Stimulated activated naive CD8-positive, alpha-beta T cell treated with anti-CD3 and anti-CD28 coated beads, Interleukin-15, Interleukin-2, amounts not matched to agents 100 ng/mL and 50 ng/mL, for 24 hours (primary cell): ENCODE measurements around the gene OLFML3.
A peak's percentile ranks its signal among the peaks of the same experiment; 100 is the strongest.

Experiments used
- H3K27ac Mint-ChIP-seq: one replicate; pipeline ENCODE4 v1.8.0; 2021; ENCODE audit warnings: mild to moderate bottlenecking, mixed read lengths
- H3K27me3 Mint-ChIP-seq: one replicate; pipeline ENCODE4 v1.8.0; 2021; ENCODE audit warnings: mixed read lengths
- H3K36me3 Mint-ChIP-seq: one replicate; pipeline ENCODE4 v1.8.0; 2021; ENCODE audit warnings: low read depth, mixed read lengths
- H3K4me1 Mint-ChIP-seq: one replicate; pipeline ENCODE4 v1.8.0; 2021; ENCODE audit warnings: low read depth, mixed read lengths
- H3K4me3 Mint-ChIP-seq: one replicate; pipeline ENCODE4 v1.8.0; 2021; ENCODE audit warnings: mild to moderate bottlenecking, mixed read lengths
- H3K9me3 Mint-ChIP-seq: one replicate; pipeline ENCODE4 v1.8.0; 2021; ENCODE audit warnings: mixed read lengths

Gene OLFML3, protein sequence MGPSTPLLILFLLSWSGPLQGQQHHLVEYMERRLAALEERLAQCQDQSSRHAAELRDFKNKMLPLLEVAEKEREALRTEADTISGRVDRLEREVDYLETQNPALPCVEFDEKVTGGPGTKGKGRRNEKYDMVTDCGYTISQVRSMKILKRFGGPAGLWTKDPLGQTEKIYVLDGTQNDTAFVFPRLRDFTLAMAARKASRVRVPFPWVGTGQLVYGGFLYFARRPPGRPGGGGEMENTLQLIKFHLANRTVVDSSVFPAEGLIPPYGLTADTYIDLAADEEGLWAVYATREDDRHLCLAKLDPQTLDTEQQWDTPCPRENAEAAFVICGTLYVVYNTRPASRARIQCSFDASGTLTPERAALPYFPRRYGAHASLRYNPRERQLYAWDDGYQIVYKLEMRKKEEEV

DNA sequence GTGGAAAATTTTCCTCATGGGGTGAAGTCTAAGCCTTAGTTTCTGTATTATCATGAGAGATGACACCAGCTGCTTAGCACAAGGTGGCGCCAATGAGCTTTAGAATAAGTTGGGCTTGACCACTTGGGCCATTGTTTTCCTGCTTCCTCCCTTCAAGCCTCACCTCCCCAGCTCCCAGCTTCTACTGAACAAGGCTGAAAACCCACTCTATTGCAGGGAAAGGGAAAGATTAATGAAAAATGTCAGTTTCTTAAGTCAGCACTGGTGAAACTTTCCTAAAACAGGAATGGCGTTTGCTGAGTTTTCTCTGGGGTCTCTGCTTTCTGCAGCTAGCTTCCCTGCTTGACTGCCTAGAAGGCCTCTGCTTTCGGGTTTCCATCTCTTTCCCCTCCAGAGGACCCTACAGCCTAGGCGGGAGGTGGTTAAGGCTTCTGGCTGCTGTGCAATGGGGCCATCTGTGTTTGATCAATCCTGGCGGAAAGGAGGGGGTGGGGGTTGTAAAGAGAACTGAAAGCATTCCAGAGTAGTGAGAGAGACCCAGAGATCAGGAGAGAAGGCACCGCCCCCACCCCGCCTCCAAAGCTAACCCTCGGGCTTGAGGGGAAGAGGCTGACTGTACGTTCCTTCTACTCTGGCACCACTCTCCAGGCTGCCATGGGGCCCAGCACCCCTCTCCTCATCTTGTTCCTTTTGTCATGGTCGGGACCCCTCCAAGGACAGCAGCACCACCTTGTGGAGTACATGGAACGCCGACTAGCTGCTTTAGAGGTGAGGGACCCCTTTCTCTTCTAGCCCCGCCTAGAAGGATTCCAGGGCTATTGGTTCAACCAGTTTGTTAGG lies at the start of gene OLFML3:
TSS of gene OLFML3 (plus strand) at position 612 of the 840 bp plus-strand sequence. CDS start at position 655, 43 bp downstream.
- Mint-ChIP-seq H3K27me3 (no peaks in the 10 kb centered on the region), H3K9me3 (no peaks in the 10 kb centered on the region), H3K27ac (no peak within 1 kb of the TSS), H3K36me3 (peaks cover 19% of the 10 kb centered on the region), H3K4me3 (no peak within 1 kb of the TSS), H3K4me1 (peaks cover 46% of the 10 kb centered on the region)

DNA sequence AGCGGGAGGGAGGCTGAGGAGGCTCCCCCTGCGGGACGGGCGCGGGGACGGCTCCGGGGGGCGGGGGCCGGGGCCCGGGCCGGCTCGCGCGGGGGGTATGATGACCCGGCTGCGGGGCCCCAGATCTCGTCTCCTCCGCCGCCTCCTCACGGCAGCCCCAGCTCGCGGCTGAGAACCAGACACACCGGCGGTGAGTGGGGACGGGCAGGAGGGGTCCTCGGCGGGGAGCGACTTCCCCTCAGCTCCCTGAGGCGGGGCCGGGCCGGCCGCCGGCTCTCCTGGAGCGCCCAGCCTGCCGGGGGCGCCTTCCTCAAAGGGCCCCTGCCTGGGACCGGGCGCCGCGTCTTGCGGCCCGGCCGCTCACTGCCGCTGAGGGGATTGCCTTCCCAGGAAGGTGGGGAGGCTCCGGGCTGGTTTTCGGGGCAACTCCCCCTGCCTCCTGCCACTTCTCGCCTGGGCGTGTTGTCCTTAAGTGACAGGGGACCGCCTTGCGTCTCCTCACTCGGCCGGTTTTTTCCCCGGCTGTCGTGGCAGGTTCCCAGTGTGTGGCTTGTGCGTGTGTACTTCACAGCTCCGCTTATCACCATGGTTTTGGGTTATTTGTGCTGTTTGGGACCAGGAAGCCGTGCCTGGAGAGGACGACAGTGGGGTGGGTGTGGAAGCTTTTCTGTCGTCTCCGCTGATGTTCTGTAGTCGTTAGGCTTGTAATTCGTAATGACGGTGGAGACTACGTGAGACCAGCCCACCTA lies 49.4 kb upstream of the OLFML3 start:
- H3K27ac Mint-ChIP-seq = peak overlapping the region; percentile 99
- peak overlapping the region; percentile 98 for H3K4me3 Mint-ChIP-seq
- no peaks in the 10 kb centered on the region for H3K27me3 Mint-ChIP-seq
- peaks cover 19% of the 10 kb centered on the region for H3K36me3 Mint-ChIP-seq
- peaks cover 64% of the 10 kb centered on the region for H3K4me1 Mint-ChIP-seq
- H3K9me3 Mint-ChIP-seq = no peaks in the 10 kb centered on the region

DNA sequence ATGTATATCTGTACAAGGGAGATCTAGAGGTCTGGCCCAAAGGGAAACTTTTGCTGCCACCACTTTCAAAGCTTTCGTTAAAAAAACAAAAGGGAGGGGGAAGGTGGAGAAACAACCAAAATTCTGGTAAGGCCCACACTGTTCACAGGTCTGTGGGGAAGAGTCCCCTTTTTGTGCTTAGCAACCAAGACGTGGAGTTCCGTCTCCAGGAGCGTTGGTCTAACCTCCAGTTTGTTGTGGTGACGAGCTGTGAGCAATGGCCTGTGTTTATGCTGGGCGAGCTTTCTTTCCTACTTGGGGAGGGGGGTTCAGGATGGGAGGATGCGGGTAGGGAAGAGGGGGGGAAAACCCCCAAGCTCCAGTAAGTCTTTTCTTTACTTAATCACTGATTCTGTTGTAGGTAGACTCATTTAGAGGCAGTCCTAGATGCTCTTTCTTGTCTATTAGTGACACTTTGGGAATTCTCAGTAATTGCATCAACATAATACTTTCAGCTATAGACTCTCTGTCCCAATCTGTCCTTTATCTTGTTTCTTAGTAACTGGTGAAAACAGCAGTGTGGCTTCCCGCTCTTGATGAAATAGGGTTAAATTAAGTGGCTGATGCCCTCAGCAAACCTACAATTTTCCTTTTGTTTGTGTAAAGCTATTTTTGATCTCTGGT lies 48.6 kb upstream of the OLFML3 start:
- peaks cover 26% of the 10 kb centered on the region for H3K36me3 Mint-ChIP-seq
- H3K27me3 Mint-ChIP-seq = no peaks in the 10 kb centered on the region
- H3K9me3 Mint-ChIP-seq = no peaks in the 10 kb centered on the region
- H3K4me1 Mint-ChIP-seq = peaks cover 71% of the 10 kb centered on the region
- peak overlapping the region; percentile 99 for H3K27ac Mint-ChIP-seq
- H3K4me3 Mint-ChIP-seq = peak overlapping the region; percentile 98

DNA sequence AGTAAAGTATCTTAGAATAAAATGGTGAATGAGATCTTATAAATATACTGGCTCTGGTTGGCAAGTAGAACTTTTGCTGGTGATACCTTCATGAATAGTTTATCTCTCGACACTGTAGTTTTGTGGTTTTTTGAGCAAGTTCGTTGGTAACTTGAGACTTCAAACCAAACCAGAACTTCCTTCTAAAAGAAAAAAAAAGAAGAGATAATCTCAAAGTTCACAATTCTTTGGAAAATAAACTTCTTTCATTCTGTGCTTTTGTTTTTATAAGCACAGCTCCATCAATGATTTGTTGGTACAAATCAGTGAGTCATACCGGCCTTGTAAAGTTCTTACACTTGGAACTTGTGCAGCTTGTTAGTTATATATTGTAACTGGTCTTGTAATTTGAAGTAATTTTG lies 47.8 kb upstream of the OLFML3 start:
- peak overlapping the region; percentile 98 for H3K4me3 Mint-ChIP-seq
- H3K36me3 Mint-ChIP-seq = peaks cover 30% of the 10 kb centered on the region
- peaks cover 79% of the 10 kb centered on the region for H3K4me1 Mint-ChIP-seq
- no peaks in the 10 kb centered on the region for H3K27me3 Mint-ChIP-seq
- H3K9me3 Mint-ChIP-seq = no peaks in the 10 kb centered on the region
- H3K27ac Mint-ChIP-seq = peak overlapping the region; percentile 99

DNA sequence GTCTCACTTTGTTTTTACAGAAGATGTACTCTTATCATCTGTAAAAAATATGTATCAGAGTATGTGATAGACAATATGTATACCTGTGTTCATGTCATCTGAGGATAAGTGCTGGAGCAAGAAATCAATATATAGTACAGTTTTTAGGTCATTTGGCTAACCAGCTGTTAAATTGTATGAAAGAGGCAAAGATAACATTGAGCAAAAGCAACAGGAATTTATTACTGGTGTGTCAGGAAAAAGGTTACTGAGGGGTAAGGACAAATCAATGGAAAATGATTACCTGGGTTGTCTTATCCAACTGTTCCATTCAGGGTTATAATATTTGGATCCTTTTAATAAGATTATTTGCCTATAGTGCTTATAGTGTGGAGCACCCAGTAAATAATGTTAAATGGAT lies 45.3 kb upstream of the OLFML3 start:
- peaks cover 37% of the 10 kb centered on the region for H3K36me3 Mint-ChIP-seq
- peak overlapping the region; percentile 98 for H3K4me3 Mint-ChIP-seq
- no peaks in the 10 kb centered on the region for H3K27me3 Mint-ChIP-seq
- H3K27ac Mint-ChIP-seq = peak overlapping the region; percentile 99
- peaks cover 89% of the 10 kb centered on the region for H3K4me1 Mint-ChIP-seq
- H3K9me3 Mint-ChIP-seq = no peaks in the 10 kb centered on the region

DNA sequence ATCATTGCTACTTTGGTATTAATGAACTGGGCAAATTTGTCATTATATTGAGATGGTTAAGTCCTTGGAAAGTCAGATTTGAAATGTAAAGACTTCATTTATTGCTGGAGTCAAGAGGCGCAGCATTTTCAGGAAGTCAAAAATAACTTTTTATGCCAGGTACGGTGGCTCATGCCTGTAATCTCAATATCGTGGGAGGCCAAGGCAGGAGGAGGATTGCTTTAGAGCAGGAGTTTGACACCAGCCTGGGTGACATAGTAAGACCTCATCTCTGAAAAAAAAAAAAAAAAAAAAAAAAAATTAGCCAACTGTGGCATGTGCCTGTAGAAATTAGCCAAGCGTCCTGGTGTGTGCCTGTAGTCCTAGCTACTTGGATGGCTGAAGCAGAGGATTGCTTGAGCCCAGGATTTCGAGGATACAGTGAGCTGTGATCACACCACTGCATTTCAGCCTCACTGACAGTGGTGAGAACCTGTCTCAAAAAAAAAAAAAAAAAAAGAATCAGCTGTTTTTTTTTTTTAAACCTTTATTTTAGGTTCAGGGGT lies 44.7 kb upstream of the OLFML3 start:
- Mint-ChIP-seq H3K27ac (peak overlapping the region; percentile 99), H3K27me3 (no peaks in the 10 kb centered on the region), H3K4me3 (peak overlapping the region; percentile 98), H3K4me1 (peaks cover 95% of the 10 kb centered on the region), H3K9me3 (no peaks in the 10 kb centered on the region), H3K36me3 (peaks cover 42% of the 10 kb centered on the region)

DNA sequence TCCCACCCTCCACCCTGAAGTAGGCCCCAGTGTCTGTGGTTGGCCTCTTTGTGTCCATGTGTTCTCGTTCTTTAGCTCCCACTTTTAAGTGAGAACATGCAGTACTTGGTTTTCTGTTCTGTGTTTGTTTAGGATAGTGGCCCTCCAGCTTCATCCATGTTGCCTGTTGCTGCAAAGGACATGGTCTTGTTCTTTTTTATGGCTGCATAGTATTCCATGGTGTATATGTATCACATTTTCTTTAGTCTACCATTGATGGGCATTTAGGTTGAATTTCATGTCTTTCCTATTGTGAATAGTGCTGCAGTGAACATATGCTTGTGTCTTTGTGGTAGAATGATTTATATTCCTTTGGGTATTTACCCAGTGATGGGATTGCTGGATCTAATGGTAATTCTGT lies 44.1 kb upstream of the OLFML3 start:
- no peak overlapping the region for H3K4me3 Mint-ChIP-seq
- no peaks in the 10 kb centered on the region for H3K27me3 Mint-ChIP-seq

DNA sequence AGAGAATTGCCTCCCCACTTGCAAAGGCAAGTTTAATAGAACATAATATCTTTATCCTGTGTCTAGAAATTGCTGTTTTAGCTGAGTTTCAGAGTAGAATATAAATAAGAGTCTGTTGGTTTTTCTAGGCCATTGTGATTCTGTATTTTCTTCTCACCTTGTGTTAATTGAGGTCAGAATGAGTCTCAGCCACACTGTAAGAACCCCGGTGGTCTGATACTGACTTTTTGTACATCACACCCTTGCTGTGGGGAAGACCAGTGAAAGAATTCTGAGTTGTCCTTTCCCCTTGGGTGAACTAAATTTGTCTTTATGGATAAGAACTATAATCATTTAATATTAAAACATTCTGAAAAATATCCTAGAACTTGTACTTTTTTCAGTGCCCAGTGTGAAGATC lies 43.3 kb upstream of the OLFML3 start:
- Mint-ChIP-seq H3K27me3 (no peaks in the 10 kb centered on the region), H3K36me3 (peaks cover 52% of the 10 kb centered on the region), H3K4me1 (peaks cover 100% of the 10 kb centered on the region), H3K27ac (peak overlapping the region; percentile 0), H3K9me3 (no peaks in the 10 kb centered on the region), H3K4me3 (peak overlapping the region; percentile 21)

More for the DNA sequence above, 44.1 kb upstream of the OLFML3 start:
- peaks cover 44% of the 10 kb centered on the region for H3K36me3 Mint-ChIP-seq
- H3K4me1 Mint-ChIP-seq = peaks cover 100% of the 10 kb centered on the region
- peak overlapping the region; percentile 42 for H3K27ac Mint-ChIP-seq
- no peaks in the 10 kb centered on the region for H3K9me3 Mint-ChIP-seq

DNA sequence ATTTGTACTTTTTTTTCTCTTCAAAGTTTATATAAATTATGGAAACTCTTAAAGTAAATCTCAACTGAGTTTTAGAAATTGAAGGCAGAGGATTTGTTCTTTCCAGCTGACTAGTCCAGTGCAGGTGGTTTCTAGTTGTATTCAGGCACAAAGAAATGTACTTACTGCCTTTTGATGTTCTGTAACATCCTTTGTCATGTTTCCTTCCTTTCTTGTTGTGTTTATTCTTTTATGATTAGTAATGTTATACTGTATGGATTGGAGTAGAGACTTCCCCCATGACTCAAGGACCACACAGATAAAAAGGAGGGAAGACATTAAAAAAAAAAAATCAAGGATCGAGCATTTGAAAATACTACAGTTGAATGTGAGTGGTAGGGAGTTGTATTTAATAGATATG lies 42.1 kb upstream of the OLFML3 start:
- H3K4me3 Mint-ChIP-seq = peak overlapping the region; percentile 1
- no peaks in the 10 kb centered on the region for H3K9me3 Mint-ChIP-seq
- no peaks in the 10 kb centered on the region for H3K27me3 Mint-ChIP-seq
- peak overlapping the region; percentile 81 for H3K27ac Mint-ChIP-seq
- peaks cover 60% of the 10 kb centered on the region for H3K36me3 Mint-ChIP-seq
- peaks cover 96% of the 10 kb centered on the region for H3K4me1 Mint-ChIP-seq

DNA sequence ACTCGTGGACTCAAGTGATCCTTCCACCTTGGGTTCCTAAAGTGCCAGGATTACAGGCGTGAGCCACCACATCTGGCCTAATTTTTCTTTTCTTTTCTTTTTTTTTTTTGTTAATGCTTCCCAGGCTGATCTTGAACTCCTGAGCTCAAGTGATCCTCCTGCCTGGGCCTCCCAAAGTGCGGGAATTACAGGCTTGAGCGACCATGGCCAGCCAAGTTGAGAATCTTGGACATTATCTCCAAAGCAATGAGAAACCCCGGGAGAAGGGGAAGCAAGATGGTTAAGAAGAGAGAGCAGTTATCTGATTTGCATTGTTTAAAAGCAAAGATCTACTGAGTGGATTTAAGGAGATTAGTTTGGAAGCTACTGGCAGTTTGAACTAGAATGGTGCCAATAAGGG lies 41.1 kb upstream of the OLFML3 start:
- H3K27me3 Mint-ChIP-seq = no peaks in the 10 kb centered on the region
- no peak overlapping the region for H3K4me3 Mint-ChIP-seq

DNA sequence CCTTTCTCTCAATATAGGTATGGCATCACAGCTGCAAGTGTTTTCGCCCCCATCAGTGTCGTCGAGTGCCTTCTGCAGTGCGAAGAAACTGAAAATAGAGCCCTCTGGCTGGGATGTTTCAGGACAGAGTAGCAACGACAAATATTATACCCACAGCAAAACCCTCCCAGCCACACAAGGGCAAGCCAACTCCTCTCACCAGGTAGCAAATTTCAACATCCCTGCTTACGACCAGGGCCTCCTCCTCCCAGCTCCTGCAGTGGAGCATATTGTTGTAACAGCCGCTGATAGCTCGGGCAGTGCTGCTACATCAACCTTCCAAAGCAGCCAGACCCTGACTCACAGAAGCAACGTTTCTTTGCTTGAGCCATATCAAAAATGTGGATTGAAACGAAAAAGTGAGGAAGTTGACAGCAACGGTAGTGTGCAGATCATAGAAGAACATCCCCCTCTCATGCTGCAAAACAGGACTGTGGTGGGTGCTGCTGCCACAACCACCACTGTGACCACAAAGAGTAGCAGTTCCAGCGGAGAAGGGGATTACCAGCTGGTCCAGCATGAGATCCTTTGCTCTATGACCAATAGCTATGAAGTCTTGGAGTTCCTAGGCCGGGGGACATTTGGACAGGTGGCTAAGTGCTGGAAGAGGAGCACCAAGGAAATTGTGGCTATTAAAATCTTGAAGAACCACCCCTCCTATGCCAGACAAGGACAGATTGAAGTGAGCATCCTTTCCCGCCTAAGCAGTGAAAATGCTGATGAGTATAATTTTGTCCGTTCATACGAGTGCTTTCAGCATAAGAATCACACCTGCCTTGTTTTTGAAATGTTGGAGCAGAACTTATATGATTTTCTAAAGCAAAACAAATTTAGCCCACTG lies 38.7 kb upstream of the OLFML3 start:
- H3K4me1 Mint-ChIP-seq = peaks cover 78% of the 10 kb centered on the region
- H3K27me3 Mint-ChIP-seq = no peaks in the 10 kb centered on the region
- peaks cover 60% of the 10 kb centered on the region for H3K36me3 Mint-ChIP-seq
- no peaks in the 10 kb centered on the region for H3K9me3 Mint-ChIP-seq
- H3K4me3 Mint-ChIP-seq = peak overlapping the region; percentile 77
- peak overlapping the region; percentile 88 for H3K27ac Mint-ChIP-seq

More for the DNA sequence above, 41.1 kb upstream of the OLFML3 start:
- Mint-ChIP-seq H3K36me3 (peaks cover 59% of the 10 kb centered on the region), H3K27ac (peak overlapping the region; percentile 81), H3K4me1 (peaks cover 91% of the 10 kb centered on the region), H3K9me3 (no peaks in the 10 kb centered on the region)

DNA sequence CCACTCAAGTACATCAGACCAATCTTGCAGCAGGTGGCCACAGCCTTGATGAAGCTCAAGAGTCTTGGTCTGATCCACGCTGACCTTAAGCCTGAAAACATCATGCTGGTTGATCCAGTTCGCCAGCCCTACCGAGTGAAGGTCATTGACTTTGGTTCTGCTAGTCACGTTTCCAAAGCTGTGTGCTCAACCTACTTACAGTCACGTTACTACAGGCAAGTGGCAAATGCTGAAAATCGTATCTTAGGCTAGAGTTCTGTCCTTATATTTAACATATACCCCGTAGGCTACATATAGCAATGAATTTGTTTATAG lies 38.1 kb upstream of the OLFML3 start:
- H3K27me3 Mint-ChIP-seq = no peaks in the 10 kb centered on the region
- no peaks in the 10 kb centered on the region for H3K9me3 Mint-ChIP-seq
- H3K27ac Mint-ChIP-seq = peak overlapping the region; percentile 88
- H3K4me1 Mint-ChIP-seq = peaks cover 78% of the 10 kb centered on the region
- H3K4me3 Mint-ChIP-seq = peak overlapping the region; percentile 77
- H3K36me3 Mint-ChIP-seq = peaks cover 56% of the 10 kb centered on the region

DNA sequence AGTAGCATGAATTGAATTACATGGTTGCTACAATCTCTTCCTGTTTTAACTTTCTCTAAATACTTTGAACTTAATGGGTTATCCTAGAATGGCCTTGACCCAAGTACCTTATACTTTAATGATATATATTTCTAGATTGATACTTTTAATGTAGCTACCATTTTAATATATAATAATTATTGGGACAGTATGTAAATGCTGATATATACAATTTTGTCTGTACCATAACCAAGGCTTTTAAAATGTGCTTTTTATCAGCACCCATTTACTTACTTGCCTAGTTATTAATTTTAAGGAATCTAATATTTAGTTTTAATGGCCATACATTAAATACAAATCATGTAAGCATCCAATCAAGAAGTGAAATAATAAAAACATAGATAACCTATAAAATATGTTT lies 36.7 kb upstream of the OLFML3 start:
- Mint-ChIP-seq H3K27ac (no peak overlapping the region), H3K4me1 (peaks cover 78% of the 10 kb centered on the region), H3K9me3 (no peaks in the 10 kb centered on the region), H3K4me3 (no peak overlapping the region), H3K36me3 (peaks cover 53% of the 10 kb centered on the region), H3K27me3 (no peaks in the 10 kb centered on the region)
